Measurements from ENCODE around the gene THEM5. TPM values are rescaled to one million over a fixed set of nuclear protein-coding genes. Genes with fewer than 3 reads are reported as not detected.

Gene THEM5
- total and polyA plus RNA-seq, 2 donors, result not detected

- Histone ChIP-seq H3K36me3 (ENCODE audit: insufficient read depth) (no peaks in the 10 kb centered on the region), H3K4me3 (ENCODE audit: low read depth, low read length) (no peak overlapping the region), H3K27ac (ENCODE audit: low read depth) (no peak overlapping the region), H3K4me1 (ENCODE audit: insufficient read depth) (no peaks in the 10 kb centered on the region)
- no peak for DNase-seq (ENCODE audit: extremely low spot score)
- WGBS, result 36% methylated on average over 6 of the region's 6 CpGs
Observed at GRCh38 chr1:151830055-151830454, 23.5 kb downstream of the THEM5 start.

GRCh38 chr1:151829352-151830046 lies 24.0 kb downstream of the THEM5 start:
- Histone ChIP-seq H3K27ac (ENCODE audit: low read depth) (no peak overlapping the region), H3K36me3 (ENCODE audit: insufficient read depth) (no peaks in the 10 kb centered on the region), H3K4me3 (ENCODE audit: low read depth, low read length) (no peak overlapping the region), H3K4me1 (ENCODE audit: insufficient read depth) (no peaks in the 10 kb centered on the region)
- WGBS, result 34% methylated on average over 4 of the region's 4 CpGs
- DNase-seq (ENCODE audit: extremely low spot score), result no peak

- peak; percentile 40 for DNase-seq (ENCODE audit: extremely low spot score)
- H3K27ac ChIP-seq (ENCODE audit: low read depth), result no peak overlapping the region
- 7% methylated on average over 12 of the region's 12 CpGs for WGBS
- no peaks in the 10 kb centered on the region for H3K36me3 ChIP-seq (ENCODE audit: insufficient read depth)
- H3K4me3 ChIP-seq (ENCODE audit: low read depth, low read length), result no peak overlapping the region
- H3K4me1 ChIP-seq (ENCODE audit: insufficient read depth), result no peaks in the 10 kb centered on the region
Observed at GRCh38 chr1:151828921-151829320, 24.6 kb downstream of the THEM5 start.

GRCh38 chr1:151827853-151828252 lies 25.7 kb downstream of the THEM5 start:
- H3K27ac ChIP-seq (ENCODE audit: low read depth), result no peak overlapping the region
- no peaks in the 10 kb centered on the region for H3K4me1 ChIP-seq (ENCODE audit: insufficient read depth)
- DNase-seq (ENCODE audit: extremely low spot score), result no peak
- 56% methylated on average over 9 of the region's 9 CpGs for WGBS
- H3K36me3 ChIP-seq (ENCODE audit: insufficient read depth), result no peaks in the 10 kb centered on the region
- H3K4me3 ChIP-seq (ENCODE audit: low read depth, low read length), result no peak overlapping the region

GRCh38 chr1:151825751-151826660 lies 27.5 kb downstream of the THEM5 start:
- no peak for DNase-seq (ENCODE audit: extremely low spot score)
- WGBS, result 49% methylated on average over 21 of the region's 21 CpGs
- Histone ChIP-seq H3K4me3 (ENCODE audit: low read depth, low read length) (no peak overlapping the region), H3K27ac (ENCODE audit: low read depth) (no peak overlapping the region), H3K4me1 (ENCODE audit: insufficient read depth) (no peaks in the 10 kb centered on the region), H3K36me3 (ENCODE audit: insufficient read depth) (no peaks in the 10 kb centered on the region)

- H3K4me1 ChIP-seq (ENCODE audit: insufficient read depth), result no peaks in the 10 kb centered on the region
- H3K36me3 ChIP-seq (ENCODE audit: insufficient read depth), result no peaks in the 10 kb centered on the region
- no peak overlapping the region for H3K4me3 ChIP-seq (ENCODE audit: low read depth, low read length)
- WGBS, result 77% methylated on average over 9 of the region's 9 CpGs
- DNase-seq (ENCODE audit: extremely low spot score), result no peak
- H3K27ac ChIP-seq (ENCODE audit: low read depth), result no peak overlapping the region
Observed at GRCh38 chr1:151825204-151825603, 28.3 kb downstream of the THEM5 start.

- DNase-seq (ENCODE audit: extremely low spot score), result no peak
- Histone ChIP-seq H3K4me1 (ENCODE audit: insufficient read depth) (no peaks in the 10 kb centered on the region), H3K36me3 (ENCODE audit: insufficient read depth) (no peaks in the 10 kb centered on the region), H3K27ac (ENCODE audit: low read depth) (no peak overlapping the region), H3K4me3 (ENCODE audit: low read depth, low read length) (no peak overlapping the region)
- 76% methylated on average over 8 of the region's 8 CpGs for WGBS
Observed at GRCh38 chr1:151823175-151823574, 30.3 kb downstream of the THEM5 start.

GRCh38 chr1:151822404-151822803 lies 31.1 kb downstream of the THEM5 start:
- WGBS, result 51% methylated on average over 7 of the region's 7 CpGs
- H3K36me3 ChIP-seq (ENCODE audit: insufficient read depth), result no peaks in the 10 kb centered on the region
- no peak for DNase-seq (ENCODE audit: extremely low spot score)
- H3K27ac ChIP-seq (ENCODE audit: low read depth), result no peak overlapping the region
- H3K4me1 ChIP-seq (ENCODE audit: insufficient read depth), result no peaks in the 10 kb centered on the region
- no peak overlapping the region for H3K4me3 ChIP-seq (ENCODE audit: low read depth, low read length)

- 16% methylated on average over 2 of the region's 2 CpGs for WGBS
- Histone ChIP-seq H3K4me3 (ENCODE audit: low read depth, low read length) (no peak overlapping the region), H3K36me3 (ENCODE audit: insufficient read depth) (no peaks in the 10 kb centered on the region), H3K4me1 (ENCODE audit: insufficient read depth) (no peaks in the 10 kb centered on the region), H3K27ac (ENCODE audit: low read depth) (no peak overlapping the region)
- DNase-seq (ENCODE audit: extremely low spot score), result no peak
Observed at GRCh38 chr1:151820940-151821339, 32.6 kb downstream of the THEM5 start.

GRCh38 chr1:151819976-151820623 lies 33.4 kb downstream of the THEM5 start:
- H3K27ac ChIP-seq (ENCODE audit: low read depth), result no peak overlapping the region
- WGBS, result 73% methylated on average over 7 of the region's 7 CpGs
- H3K36me3 ChIP-seq (ENCODE audit: insufficient read depth), result no peaks in the 10 kb centered on the region
- no peak for DNase-seq (ENCODE audit: extremely low spot score)
- no peak overlapping the region for H3K4me3 ChIP-seq (ENCODE audit: low read depth, low read length)
- no peaks in the 10 kb centered on the region for H3K4me1 ChIP-seq (ENCODE audit: insufficient read depth)

GRCh38 chr1:151819227-151819835 lies 34.2 kb downstream of the THEM5 start:
- WGBS, result 87% methylated on average over 12 of the region's 12 CpGs
- Histone ChIP-seq H3K4me3 (ENCODE audit: low read depth, low read length) (no peak overlapping the region), H3K27ac (ENCODE audit: low read depth) (no peak overlapping the region), H3K36me3 (ENCODE audit: insufficient read depth) (no peaks in the 10 kb centered on the region), H3K4me1 (ENCODE audit: insufficient read depth) (no peaks in the 10 kb centered on the region)
- DNase-seq (ENCODE audit: extremely low spot score), result no peak

GRCh38 chr1:151817353-151817730 lies 36.2 kb downstream of the THEM5 start:
- DNase-seq (ENCODE audit: extremely low spot score), result no peak
- Histone ChIP-seq H3K36me3 (ENCODE audit: insufficient read depth) (no peaks in the 10 kb centered on the region), H3K4me1 (ENCODE audit: insufficient read depth) (no peaks in the 10 kb centered on the region), H3K4me3 (ENCODE audit: low read depth, low read length) (no peak overlapping the region), H3K27ac (ENCODE audit: low read depth) (no peak overlapping the region)
- 62% methylated on average over 7 of the region's 7 CpGs for WGBS

GRCh38 chr1:151816548-151817352 lies 36.8 kb downstream of the THEM5 start:
- Histone ChIP-seq H3K4me3 (ENCODE audit: low read depth, low read length) (no peak overlapping the region), H3K36me3 (ENCODE audit: insufficient read depth) (no peaks in the 10 kb centered on the region), H3K4me1 (ENCODE audit: insufficient read depth) (no peaks in the 10 kb centered on the region), H3K27ac (ENCODE audit: low read depth) (no peak overlapping the region)
- DNase-seq (ENCODE audit: extremely low spot score), result no peak
- WGBS, result 78% methylated on average over 26 of the region's 26 CpGs
